Measurements from ENCODE around the gene C2CD3.
"Not testable (repeated sequence)": the region's sequence is repeated elsewhere in the genome, so short reads cannot be mapped to it uniquely, and the experiment has no call there.

Gene C2CD3

GRCh38 chr11:74066663-74067062 lies 104.1 kb downstream of the C2CD3 start:
- DNase-seq, result not testable (repeated sequence)

- DNase-seq, result not testable (repeated sequence)
Measured at GRCh38 chr11:74065534-74065933, 105.3 kb downstream of the C2CD3 start.

DNA sequence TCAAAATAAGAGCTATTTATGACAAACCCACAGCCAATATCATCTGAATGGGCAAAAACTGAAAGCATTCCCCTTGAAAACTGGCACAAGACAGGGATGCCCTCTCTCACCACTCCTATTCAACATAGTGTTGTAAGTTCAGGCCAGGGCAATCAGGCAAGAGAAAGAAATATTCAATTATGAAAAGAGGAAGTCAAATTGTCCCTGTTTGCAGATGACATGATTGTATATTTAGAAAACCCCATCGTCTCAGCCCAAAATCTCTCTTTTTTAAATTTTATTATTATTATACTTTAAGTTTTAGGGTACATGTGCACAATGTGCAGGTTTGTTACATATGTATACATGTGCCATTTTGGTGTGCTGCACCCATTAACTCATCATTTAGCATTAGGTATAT lies 107.2 kb downstream of the C2CD3 start:
- not testable (repeated sequence) for DNase-seq

DNA sequence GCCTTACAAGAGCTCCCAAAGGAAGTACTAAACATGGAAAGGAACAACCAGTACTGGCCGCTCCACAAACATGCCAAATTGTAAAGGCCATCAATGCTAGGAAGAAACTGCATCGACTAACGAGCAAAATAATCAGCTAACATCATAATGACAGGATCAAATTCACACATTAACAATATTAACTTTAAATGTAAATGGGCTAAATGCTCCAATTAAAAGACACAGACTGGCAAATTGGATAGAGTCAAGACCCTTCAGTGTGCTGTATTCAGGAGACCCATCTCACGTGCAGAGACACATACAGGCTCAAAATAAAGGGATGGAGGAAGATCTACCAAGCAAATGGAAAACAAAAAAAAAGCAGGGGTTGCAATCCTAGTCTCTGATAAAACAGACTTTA lies 109.2 kb downstream of the C2CD3 start:
- DNase-seq, result not testable (repeated sequence)

DNA sequence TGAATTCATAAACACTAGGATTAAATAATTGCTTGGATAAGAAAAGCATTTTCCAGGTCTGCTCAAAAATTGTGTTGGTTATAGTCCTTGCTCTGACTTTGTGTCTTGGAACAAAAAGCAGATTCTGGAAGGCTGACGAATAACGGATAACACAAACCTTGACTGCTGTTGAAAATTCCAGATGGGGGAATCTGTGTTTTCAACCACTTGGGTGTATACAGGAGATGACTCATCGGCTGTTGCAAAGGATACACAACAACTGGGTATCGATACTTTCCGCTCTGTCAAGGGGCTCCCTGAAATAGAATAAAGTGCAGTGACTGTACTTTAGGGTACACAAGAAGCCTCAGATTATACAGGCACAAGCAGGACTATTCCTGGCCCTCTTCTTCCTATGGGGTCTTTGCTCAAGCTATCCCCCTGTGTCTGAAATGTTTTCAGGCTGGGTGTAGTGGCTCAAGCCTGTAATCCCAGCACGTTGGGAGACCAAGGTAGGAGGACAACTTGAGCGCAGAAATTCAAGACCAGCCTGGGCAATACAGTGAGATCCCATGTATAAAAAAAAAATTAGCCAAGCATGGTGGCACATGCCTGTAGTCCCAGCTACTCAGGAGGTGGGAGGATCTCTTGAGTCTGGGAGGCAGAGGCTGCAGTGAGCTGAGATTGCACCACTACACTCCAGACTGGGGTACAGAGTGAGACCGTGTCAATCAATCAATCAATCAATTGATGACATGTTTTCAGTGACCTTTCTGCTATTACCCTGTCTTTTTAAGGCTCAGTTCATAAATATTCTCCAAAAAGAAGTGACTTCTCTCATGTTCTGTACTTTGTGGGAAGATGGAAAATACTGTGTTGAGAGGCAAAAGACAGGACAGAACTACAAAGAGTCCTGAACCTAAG lies 113.3 kb downstream of the C2CD3 start:
- no peak for DNase-seq

- DNase-seq, result no peak
Measured at GRCh38 chr11:74055938-74056337, 114.9 kb downstream of the C2CD3 start.

GRCh38 chr11:74050465-74050864 lies 120.3 kb downstream of the C2CD3 start:
- DNase-seq, result no peak

DNA sequence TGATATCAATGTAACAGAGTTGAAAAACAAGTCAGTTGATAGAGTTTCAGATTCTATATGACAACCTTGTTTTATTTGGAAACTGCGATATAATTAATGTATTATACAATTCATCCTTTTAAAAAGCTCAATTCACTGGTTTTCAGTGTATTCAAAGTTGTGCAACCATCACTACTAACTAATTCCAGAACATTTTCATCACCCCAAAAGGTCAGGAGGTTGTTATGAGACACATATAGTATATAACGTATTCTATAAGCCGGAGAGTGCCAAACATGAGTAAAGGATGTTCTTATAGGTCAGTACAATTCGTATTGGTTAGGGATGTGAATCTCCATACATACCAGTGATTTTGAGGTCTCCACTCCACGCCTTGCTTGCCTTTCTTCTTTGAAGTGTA lies 121.8 kb downstream of the C2CD3 start:
- DNase-seq, result no peak

DNA sequence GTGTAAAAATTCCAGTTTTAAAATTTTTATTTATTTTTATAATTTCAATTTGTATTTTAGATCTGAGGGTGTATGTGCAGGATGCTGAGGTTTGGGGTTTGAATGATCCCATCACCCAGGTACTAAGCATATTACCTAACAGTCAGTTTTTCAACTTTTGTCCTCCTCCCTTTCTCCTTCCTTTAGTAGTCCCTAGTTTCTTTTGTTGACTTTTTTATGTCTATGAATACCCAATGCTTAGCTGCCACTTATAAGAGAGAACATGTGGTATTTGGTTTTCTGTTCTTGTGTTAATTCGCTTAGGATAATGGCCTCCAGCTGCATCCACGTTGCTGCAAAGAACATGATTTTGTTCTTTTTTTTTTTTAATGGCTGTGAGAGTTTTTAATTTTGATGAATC lies 126.3 kb downstream of the C2CD3 start:
- no peak for DNase-seq

DNA sequence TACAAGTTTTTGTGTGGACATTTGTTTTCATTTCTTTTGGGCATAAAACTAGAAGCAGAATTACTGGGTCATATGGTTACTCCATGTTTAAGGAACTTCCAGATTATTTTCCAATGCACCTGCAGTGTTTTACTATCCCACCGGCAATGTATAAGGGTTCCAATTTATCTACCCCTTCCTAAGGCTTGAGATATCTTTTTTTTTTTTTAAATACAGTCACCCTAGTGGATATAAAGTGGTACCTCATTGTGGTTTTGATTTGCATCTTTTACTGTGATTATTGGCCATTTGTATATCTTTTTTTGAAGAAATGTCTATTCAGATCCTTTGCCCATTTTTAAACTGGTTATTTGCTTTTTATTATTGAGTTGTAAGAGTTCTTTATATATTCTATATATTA lies 127.4 kb downstream of the C2CD3 start:
- no peak for DNase-seq

- no peak for DNase-seq
Measured at GRCh38 chr11:74037309-74037708, 133.5 kb downstream of the C2CD3 start.

DNA sequence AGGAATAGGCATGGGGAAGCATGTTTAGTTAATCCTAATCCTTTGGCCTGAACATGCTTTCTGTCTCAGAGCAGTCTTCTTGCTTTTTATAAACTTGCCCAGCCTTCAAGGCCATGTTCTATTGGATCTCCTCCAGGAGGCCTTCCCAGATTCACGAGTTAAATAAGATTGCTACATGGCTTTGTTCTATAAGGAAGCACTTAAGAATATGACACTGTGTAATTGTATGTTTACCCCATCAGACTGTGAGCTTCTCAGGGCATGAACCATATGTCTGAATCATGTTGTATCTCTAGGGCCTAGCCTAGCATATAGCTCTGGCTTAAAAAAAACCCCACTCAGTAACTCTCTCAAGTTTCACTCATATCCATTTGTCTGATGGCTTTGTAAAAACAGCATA lies 135.5 kb downstream of the C2CD3 start:
- DNase-seq, result no peak

DNA sequence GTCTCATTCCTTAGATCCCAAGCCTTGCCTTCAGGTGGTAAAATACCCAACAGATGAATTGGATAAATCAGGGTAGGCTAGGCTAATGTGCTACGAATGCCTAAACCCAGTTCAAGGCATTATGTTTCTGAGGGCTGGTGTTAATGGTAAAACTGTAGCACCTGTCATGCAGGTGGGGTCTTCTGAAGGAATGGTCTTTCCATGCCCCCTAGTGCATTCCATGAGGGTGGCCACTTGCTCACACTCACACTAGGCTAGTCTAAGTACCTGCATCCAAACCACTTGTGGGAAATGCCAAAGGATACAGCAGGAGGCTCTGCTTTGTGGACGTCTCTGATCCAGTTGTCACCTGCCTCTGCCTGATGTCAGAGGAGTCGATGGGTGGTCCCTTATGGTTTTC lies 137.8 kb downstream of the C2CD3 start:
- no peak for DNase-seq

GRCh38 chr11:74030723-74031676 lies 139.8 kb downstream of the C2CD3 start:
- no peak for DNase-seq

DNA sequence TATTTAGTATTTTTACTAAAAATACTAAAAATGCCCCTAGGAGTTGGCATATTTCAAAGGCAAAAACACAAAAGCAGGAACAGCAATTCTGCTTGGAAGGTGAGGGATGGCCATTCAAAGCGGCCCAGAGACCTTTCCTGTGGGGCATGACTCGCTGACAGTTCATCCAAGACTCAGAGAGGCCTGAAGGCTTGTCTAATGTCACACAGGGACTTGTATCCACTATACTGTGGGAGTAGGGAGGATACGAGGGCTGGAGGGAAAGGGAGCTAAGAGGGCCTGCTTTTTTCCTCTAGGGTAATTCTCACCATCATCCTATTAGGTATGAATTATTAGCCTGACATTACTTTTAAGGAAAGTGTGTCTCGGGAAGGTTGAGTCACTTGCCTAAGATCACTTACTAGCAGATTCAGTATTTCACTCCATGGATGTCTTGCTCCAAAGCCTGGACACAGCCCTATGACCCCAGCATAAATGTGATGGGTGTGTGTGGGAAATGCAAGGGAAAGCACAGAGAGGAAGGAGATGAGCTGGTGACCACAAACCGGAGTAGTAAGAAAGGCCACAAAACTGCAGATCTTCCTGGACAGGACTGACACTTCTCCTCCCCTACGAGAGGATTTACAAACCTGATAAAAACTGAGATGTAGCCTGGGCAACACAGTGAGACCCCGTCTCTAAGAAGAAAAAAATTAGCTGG lies 145.2 kb downstream of the C2CD3 start:
- no peak for DNase-seq

DNA sequence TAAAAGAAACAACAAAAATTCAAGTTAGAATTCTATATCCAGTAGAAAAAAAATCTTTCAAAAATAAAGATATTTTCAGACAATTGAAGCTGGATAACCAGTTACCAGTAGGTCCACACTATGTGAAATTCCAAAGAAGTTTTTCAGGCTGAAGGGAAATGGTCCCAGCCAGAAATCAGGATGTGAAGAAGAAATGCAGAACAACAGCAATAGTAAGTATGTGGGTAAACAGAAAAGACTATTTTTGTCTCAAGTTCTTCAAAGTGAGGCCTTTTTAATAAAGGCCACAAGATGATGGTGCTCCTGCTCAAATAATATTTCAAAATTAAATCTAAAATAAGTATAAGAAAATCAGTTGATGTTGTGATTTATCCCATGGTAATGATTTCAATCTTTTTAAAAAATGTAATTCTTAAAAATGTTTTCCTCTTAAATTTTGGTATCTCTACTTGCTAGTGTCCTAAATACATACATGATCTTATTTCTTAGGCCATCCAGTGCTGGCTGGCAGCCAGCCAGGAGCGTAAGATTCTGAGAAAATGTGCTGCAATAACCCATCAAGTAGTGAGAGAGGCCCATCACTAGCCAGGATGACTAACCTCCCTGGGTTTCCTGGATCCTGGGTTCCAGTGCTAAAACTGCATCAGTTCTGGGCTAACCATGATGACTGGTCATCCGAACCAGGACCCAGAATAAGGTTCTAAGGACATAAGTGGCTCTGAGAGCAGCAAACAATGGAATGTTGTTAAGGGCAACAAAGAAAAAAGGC lies 146.4 kb downstream of the C2CD3 start:
- DNase-seq, result no peak

DNA sequence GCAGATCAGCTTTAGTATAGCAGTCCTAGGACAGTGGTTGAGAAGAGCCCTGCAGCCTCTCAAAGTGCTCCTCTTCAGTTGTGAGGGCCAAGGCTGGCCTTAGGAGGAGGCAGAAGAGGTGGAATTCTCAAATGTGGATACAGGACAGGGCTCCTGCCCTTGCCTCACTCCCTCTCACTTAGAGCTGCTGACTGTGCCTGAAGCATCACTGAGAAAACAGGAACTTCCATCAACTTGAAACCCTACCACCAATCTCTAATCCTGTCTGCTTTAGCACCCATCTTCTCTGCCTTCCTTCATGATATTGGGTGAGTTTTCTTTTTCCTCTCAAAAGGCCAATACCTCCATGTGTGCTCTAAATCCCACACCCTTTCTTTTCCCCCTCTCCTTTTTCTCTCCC lies 147.5 kb downstream of the C2CD3 start:
- DNase-seq, result no peak

DNA sequence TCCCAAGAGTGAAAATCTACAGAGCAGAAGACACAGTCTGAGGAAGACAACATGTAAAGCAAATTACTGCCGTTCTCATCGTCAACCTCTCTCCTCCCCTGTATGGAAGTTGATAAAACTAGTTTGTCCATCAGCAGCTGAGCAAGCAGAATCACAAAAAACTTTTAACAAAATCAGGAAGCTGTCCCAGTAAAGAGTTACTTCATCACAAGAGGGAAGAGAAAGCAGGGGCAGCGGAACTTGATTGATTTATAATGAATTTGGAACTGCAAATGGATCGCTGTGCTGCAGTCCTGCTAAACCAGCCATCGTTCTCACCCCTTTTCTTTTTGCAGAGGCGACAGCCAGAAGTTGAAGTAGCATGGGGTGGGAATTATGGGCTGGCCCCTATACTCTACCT lies 148.3 kb downstream of the C2CD3 start:
- no peak for DNase-seq

DNA sequence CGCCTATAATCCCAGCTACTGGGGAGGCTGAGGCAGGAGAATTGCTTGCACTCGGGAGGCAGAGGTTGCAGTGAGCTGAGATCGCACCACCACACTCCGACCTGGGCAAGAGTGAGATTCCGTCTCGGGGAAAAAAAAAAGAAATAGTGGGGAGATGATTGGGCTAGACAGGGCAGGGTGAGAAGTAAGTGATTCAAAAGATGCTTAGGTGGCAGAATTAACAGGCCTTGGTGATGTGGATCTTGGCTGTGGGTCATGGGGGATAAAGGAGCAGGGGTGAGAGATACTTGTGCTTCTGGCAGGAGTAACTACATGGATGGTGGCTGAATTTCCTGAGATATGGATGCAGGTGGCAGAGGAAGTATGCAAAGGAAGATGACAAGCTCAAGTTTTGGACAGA lies 148.8 kb downstream of the C2CD3 start:
- no peak for DNase-seq

DNA sequence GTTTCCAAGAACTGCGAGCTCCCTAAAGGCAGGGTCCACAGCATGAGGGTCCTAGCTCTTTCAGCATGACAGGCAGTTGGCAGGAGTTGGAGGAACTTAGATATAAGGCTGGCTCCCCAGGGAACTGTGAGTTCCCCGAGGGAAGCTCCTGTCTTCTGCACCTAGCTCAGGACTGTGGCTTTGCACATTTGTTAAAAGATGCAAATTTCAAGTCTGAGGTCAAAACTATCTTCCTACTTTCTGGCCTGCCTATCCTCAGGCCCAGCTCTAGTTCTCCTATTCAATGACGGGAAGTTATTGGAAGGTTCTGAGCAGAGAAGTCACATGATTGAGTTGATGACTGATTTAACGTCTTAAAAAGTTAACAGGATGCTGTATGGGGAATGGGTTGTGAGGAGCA lies 150.3 kb downstream of the C2CD3 start:
- DNase-seq, result no peak

DNA sequence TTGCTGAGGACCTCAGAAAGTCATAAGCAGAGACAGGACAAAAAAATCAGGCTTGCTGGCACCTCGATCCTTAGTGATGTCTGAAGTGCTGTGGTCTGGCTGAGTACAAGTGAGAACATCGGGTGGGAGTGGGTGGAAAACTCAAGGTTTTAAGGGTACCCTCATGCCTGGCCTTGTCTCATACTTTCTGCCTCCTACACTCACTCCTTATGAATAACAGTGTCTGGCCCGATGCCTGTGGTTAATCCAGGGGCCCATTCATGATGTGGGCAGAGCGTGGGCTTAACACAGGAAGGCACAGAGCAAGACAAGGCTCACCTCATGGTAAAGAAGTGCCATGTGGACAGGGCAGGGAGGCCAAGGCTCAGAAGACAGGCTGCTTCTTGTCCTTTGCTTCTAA lies 150.9 kb downstream of the C2CD3 start:
- no peak for DNase-seq

GRCh38 chr11:74019104-74019738 lies 151.6 kb downstream of the C2CD3 start:
- DNase-seq, result no peak

Measured in SIG-M5 (cell line).